SKM-1 (cell line): Measurements from ENCODE around the gene AHSG.
"Not testable (repeated sequence)": the region's sequence is repeated elsewhere in the genome, so short reads cannot be mapped to it uniquely, and the experiment has no call there.

Experiments
- DNase-seq: peaks from one replicate; lab custom pipeline; 2025; ENCODE audit not compliant: unreplicated experiment; lab: John Stamatoyannopoulos, UW

AHSG gene

DNA sequence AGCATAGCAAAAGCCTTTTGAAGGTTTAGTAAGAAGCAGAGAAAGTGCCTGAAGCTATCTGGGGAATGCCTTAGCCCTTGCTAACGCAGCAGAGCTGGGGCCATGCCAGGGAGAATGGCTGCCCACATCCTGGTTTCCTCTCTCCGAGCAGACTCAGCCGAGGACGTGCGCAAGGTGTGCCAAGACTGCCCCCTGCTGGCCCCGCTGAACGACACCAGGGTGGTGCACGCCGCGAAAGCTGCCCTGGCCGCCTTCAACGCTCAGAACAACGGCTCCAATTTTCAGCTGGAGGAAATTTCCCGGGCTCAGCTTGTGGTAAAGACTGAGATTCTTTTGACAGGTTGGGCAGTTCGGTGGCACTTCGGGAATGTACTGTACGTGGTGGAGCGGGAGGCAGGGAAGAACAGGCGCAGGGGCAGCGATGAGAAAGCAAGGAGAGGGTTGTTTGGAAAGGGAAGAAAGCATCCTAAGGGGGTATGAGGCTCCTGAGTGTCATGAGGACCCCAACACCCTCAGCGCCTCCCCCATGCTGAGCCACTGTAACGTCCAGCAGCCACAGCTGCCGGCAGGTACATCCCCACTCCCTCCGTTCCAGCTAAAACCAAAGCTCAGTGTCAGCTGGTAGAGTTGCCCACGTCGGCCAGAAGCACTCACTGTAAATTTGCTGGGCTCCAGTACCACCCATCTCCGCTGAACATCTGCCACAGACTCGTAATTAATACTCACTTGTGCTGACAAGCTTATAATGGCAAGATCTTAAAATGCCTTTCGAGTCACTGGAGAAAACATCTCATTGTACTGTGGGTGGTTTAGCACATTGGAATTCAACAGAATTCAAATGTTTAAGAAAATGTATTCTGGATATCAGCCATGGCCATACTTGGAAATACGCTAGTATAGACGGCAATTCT, 4.4 kb downstream of the AHSG start:
- DNase-seq, result peak; percentile 75

DNA sequence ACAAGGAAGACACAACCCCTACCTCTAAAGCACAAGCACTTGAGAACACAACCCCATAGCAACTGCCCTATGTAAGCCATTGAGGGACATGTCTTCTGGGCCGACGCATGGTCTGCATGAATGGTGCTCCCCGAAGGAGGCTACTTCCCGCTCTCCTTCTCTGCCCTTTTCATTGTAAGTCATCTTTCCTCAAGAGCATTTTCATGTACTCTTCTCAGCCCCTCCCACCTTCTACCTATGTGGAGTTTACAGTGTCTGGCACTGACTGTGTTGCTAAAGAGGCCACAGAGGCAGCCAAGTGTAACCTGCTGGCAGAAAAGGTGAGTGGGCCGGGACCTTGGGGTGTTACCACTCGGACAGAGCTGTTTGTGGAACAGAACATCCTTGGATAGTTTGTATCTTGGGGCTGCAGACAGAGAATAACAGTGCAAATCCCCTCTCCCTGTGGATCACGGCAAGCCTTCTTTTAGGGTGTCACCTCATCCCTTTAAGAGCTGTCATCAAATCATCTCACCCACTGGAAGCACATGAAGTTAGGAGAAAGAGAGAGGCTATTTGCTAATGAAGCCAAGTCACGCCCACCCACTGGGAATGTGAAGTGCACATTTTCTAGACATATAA, 5.6 kb downstream of the AHSG start:
- DNase-seq, result no peak

- DNase-seq, result no peak
Observed at GRCh38 chr3:186619787-186620212, 6.9 kb downstream of the AHSG start.

DNA sequence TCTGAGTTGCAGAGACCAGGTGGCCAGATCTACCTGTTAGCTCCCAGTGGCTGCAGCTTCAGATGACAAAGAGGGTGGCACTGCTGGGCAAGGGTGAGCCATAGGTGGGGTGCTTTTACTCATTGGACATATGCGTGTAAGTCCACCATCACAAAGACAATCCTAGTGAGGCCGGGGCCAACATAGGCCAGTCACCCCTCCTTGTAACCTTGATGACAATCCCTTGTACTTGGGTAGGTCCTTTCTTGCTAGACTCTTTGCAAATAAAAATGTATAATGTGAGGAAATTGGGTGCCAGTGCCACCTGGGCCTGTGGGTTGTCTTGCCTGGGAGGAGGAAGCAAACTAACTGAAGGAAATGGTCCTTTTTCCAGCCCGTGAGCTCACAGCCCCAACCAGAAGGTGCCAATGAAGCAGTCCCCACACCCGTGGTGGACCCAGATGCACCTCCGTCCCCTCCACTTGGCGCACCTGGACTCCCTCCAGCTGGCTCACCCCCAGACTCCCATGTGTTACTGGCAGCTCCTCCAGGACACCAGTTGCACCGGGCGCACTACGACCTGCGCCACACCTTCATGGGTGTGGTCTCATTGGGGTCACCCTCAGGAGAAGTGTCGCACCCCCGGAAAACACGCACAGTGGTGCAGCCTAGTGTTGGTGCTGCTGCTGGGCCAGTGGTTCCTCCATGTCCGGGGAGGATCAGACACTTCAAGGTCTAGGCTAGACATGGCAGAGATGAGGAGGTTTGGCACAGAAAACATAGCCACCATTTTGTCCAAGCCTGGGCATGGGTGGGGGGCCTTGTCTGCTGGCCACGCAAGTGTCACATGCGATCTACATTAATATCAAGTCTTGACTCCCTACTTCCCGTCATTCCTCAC, 7.6 kb downstream of the AHSG start:
- DNase-seq, result no peak

DNA sequence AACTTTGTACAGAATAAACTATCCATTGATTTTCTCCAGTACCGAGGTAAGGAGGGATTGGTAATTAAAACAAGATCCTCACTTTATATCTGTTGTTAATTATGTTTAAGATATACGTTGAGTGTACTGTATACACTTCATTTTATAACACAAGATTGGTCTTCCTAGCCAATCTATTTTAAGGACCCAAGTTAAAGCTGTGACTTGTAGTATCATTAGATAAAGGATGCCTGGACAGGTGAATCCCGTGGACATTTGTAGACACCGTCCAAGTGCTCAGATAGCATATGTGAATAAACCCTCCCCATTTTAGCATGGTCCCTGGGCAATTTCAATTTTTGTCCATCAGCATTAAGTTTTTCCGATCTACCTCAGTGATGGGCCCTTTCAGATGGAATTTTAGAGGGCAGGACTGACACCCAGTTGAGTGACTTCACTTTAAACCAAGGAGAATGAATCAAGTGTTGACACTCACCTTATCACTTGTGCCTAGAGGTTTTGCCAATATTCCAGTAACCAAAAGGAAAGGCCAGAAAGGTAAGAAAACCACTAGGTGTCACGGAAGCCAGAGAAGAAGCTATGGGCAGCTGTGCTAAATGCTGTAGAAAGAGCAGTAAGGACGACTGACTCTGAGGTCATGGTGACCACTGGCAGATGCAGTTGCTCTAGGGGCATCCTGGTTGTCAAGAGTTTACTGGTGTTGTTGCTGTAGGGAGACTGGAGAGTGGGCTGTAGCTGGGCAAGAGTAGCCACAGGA, 9.2 kb downstream of the AHSG start:
- no peak for DNase-seq

GRCh38 chr3:186622651-186623310, 9.9 kb downstream of the AHSG start:
- DNase-seq, result no peak

GRCh38 chr3:186624598-186624997, 11.7 kb downstream of the AHSG start:
- no peak for DNase-seq

DNA sequence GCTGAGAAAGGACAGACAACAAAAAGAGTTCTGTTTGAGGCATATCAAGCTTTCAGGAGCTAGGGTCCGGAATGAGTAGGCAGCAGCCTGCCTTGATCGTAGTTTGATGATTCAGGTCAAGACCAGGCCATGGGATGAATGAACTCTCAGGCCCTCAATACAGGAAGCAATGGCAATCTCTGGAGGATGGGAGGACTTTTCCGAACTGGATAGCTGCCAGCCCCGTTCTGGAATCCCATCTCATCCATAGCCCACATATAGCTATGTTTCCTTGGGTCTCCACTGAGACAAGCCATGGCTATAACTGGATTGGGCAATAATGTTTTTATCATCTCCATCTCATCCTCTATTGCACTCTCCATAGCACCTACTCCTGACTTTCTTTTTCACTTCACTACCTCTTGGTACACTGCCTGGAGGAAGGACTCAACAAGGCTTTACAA, 12.8 kb downstream of the AHSG start:
- DNase-seq, result no peak

DNA sequence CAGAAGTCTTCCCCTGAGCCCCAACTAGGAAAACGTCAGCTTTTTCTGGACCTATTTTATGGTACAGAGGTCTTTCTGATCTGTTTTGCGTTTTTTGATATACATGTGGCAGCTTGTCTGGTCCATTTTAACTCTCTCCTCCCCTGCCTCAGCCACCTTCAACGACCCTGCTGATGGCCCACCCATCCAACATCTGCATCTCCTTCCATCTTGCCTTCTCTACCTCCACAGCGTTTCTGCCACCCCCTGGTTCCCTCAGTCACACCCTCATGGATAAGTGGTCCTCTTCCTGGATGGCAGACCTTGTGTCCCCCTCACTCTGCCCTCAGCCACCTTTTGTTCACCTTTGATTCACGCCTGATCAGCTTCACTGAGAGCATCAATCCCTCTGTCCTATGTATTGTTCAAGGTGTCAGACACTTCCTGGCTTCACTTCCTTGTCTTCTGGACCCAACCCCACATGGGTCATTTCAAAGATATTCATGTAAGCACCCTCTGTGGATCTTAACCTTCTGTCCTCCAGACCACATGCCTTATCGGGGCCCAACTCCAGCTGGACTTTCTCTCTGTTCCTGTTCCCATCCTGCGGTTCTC, 13.5 kb downstream of the AHSG start:
- no peak for DNase-seq

- no peak for DNase-seq
Observed at GRCh38 chr3:186627852-186628414, 15.1 kb downstream of the AHSG start.

- no peak for DNase-seq
Observed at GRCh38 chr3:186628756-186629155, 15.9 kb downstream of the AHSG start.

GRCh38 chr3:186630950-186631641, 18.2 kb downstream of the AHSG start:
- no peak for DNase-seq

DNA sequence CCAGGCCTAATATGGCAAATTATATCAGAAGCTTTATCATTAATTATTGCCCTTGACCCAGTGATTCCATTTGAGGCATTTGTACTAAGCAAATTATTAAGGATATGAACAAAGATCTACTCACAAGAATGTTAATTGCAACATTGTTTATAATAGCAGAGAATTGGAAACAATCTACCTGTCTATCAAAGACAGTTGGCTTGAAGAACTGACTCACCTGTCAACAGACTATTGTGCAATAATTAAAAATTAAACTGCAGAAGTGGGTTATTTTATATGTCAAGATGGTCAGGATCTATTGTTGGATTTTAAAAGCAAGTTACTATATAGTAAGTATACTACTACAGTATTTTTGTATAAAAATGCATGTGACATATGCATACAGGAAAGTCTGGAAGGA, 20.6 kb downstream of the AHSG start:
- DNase-seq, result no peak

GRCh38 chr3:186634207-186634606, 21.3 kb downstream of the AHSG start:
- DNase-seq, result not testable (repeated sequence)

GRCh38 chr3:186635532-186635931, 22.7 kb downstream of the AHSG start:
- DNase-seq, result no peak

DNA sequence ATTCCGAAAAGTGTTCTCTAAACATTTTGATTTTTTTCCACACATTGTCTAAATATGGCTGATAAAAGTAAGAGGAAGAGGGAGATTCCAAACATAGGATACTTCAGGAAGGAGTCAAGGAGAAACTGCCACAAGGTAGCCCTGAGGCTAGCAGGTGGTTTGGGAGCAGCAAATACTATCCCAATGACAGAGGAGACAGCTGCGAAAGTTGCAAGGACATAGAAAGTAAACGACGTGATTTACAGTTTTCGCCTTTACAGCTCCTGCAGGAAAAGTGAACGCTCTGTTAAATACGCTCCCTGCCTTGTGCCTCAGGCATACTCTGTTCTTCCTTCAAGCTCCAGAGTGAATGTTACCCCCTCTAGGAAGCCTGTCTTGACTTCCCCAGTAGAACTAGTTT, 23.7 kb downstream of the AHSG start:
- no peak for DNase-seq

GRCh38 chr3:186637686-186638085, 24.8 kb downstream of the AHSG start:
- no peak for DNase-seq

DNA sequence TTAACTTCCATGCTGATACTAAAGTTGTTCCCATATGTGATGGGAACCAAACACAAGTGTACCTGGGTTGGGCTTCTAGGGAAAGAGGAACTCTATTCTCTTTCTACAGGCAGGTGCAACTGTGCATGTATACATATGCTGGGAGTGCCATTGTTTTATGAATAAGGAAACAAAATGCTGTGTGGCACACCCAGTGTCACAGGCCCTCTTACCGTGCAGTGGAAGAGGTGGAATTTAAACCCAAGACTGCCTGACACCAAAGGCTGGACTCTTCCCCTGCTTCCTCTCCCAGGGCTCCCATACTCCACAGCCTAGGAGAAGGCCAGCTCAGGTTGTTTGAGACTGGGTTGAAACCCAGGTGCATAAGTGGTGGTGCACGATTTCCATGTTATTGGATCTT, 25.4 kb downstream of the AHSG start:
- DNase-seq, result no peak
